Astrocyte (in vitro differentiated cells and primary cell): ENCODE data around the gene WDR5. TPM values are rescaled to one million over a fixed set of nuclear protein-coding genes. Genes with fewer than 3 reads are reported as not detected.

ENCODE experiments used
- DNase-seq: peaks from one replicate; pipeline ENCODE4 v3.0.0-alpha.2; 2010; ENCODE audit warnings: low read depth
- FAIRE-seq: peaks from 2 replicates; lab custom pipeline; 2011; peaks lifted over from hg19 to GRCh38; lab: Jason Lieb, UNC
- H2AFZ ChIP-seq: 2 replicates; pipeline ENCODE4 v1.6.0; 2012; ENCODE audit warnings: low read depth, low read length, inconsistent platforms
- H3K27ac ChIP-seq: 2 replicates; pipeline ENCODE4 v1.5.1; 2011; ENCODE audit warnings: low read depth, low read length, inconsistent platforms
- H3K27me3 ChIP-seq: 2 replicates; pipeline ENCODE4 v1.6.0; 2011; ENCODE audit warnings: low read length, inconsistent platforms; ENCODE audit not compliant: insufficient read depth
- H3K36me3 ChIP-seq: 2 replicates; pipeline ENCODE4 v1.5.1; 2011; ENCODE audit warnings: low read length, inconsistent platforms; ENCODE audit not compliant: insufficient read depth
- H3K4me1 ChIP-seq: 2 replicates; pipeline ENCODE4 v1.5.1; 2011; ENCODE audit warnings: low read length, inconsistent platforms; ENCODE audit not compliant: insufficient read depth
- H3K4me2 ChIP-seq: 2 replicates; pipeline ENCODE4 v1.6.0; 2012; ENCODE audit warnings: low read length, inconsistent platforms
- H3K4me3 ChIP-seq: 2 replicates; pipeline ENCODE4 v1.5.1; 2011; ENCODE audit warnings: low read depth, mild to moderate bottlenecking, low read length, inconsistent platforms; ENCODE audit not compliant: insufficient read depth
- H3K79me2 ChIP-seq: 2 replicates; pipeline ENCODE4 v1.6.0; 2012; ENCODE audit warnings: mild to moderate bottlenecking, low read length, inconsistent platforms; ENCODE audit not compliant: insufficient read depth
- H3K9ac ChIP-seq: 2 replicates; pipeline ENCODE4 v1.6.0; 2012; ENCODE audit warnings: mild to moderate bottlenecking, low read length, inconsistent platforms
- H3K9me3 ChIP-seq: 2 replicates; pipeline ENCODE4 v1.5.1; 2012; ENCODE audit warnings: low read depth, mild to moderate bottlenecking, low read length, inconsistent platforms; ENCODE audit not compliant: insufficient read depth
- H4K20me1 ChIP-seq: 2 replicates; pipeline ENCODE4 v1.6.0; 2012; ENCODE audit warnings: low read length, inconsistent platforms; ENCODE audit not compliant: insufficient read depth
- H3K27ac Mint-ChIP-seq: one replicate; pipeline ENCODE4 v1.8.0; 2021; ENCODE audit warnings: mild to moderate bottlenecking, mixed read lengths; ENCODE audit not compliant: unreplicated experiment
- H3K27me3 Mint-ChIP-seq: one replicate; pipeline ENCODE4 v1.8.0; 2021; ENCODE audit warnings: low read depth, mixed read lengths; ENCODE audit not compliant: unreplicated experiment
- H3K36me3 Mint-ChIP-seq: one replicate; pipeline ENCODE4 v1.8.0; 2021; ENCODE audit warnings: low read depth, mixed read lengths; ENCODE audit not compliant: unreplicated experiment
- H3K4me1 Mint-ChIP-seq: one replicate; pipeline ENCODE4 v1.8.0; 2021; ENCODE audit warnings: low read depth, mixed read lengths; ENCODE audit not compliant: unreplicated experiment
- H3K4me3 Mint-ChIP-seq: one replicate; pipeline ENCODE4 v1.8.0; 2021; ENCODE audit warnings: mild to moderate bottlenecking, moderate library complexity, mixed read lengths; ENCODE audit not compliant: unreplicated experiment
- H3K9me3 Mint-ChIP-seq: one replicate; pipeline ENCODE4 v1.8.0; 2021; ENCODE audit warnings: mild to moderate bottlenecking, mixed read lengths; ENCODE audit not compliant: unreplicated experiment
- EZH2 ChIP-seq: IDR thresholded peaks from 2 replicates; pipeline ENCODE4 v1.6.1; 2012; ENCODE audit warnings: mild to moderate bottlenecking, low read length, inconsistent platforms; ENCODE audit not compliant: insufficient read depth
- total RNA-seq: library from RNA; stranded (reverse); gene quantifications from 2 replicates; pipeline ENCODE4 v1.2.1, GENCODE V29; 2021
- TF ChIP-seq, protein P1 (sequence below): IDR thresholded peaks from 2 replicates; pipeline ENCODE4 v1.5.1; 2011; ENCODE audit warnings: low read depth, mild to moderate bottlenecking, inconsistent platforms, low read length, moderate library complexity; ENCODE audit not compliant: insufficient read depth

Gene WDR5
- total RNA-seq, 1 donor from 2014 or later: 28.1 TPM

DNA sequence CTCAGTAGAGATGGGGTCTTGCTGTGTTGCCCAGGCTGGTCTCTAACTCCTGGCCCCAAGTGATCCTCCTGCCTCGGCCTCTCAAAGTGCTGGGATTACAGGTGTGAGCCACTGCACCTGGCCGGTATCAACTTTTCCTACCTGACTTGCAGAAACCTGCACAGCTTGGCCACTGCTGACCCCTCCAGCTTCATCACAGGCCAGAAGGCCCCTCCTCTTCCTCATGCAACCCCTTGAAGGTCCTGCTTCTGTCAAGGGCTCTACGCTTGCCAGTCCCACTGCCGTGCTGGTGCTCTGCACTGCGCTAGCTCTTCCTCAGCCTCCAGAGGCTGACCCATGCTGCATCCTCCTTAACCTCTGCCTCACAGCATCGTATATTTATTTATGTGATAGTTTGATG is 61.0 kb downstream of the WDR5 start:
- Histone ChIP-seq H3K27ac (no peak overlapping the region), H3K4me2 (no peak overlapping the region), H3K79me2 (no peaks in the 10 kb centered on the region), H3K4me3 (no peak overlapping the region), H2AFZ (no peak overlapping the region), H3K9me3 (no peaks in the 10 kb centered on the region), H3K36me3 (no peaks in the 10 kb centered on the region), H3K9ac (no peak overlapping the region), H4K20me1 (no peaks in the 10 kb centered on the region), H3K4me1 (no peaks in the 10 kb centered on the region), H3K27me3 (peaks cover 2% of the 10 kb centered on the region)
- H3K27me3 Mint-ChIP-seq: peaks cover 18% of the 10 kb centered on the region
- H3K27ac Mint-ChIP-seq: no peak overlapping the region
- DNase-seq: no peak
- no peak for FAIRE-seq
- H3K4me1 Mint-ChIP-seq: no peaks in the 10 kb centered on the region
- H3K36me3 Mint-ChIP-seq: no peaks in the 10 kb centered on the region
- H3K9me3 Mint-ChIP-seq: peaks cover under 1% of the 10 kb centered on the region
- TF ChIP-seq, protein P1, sequence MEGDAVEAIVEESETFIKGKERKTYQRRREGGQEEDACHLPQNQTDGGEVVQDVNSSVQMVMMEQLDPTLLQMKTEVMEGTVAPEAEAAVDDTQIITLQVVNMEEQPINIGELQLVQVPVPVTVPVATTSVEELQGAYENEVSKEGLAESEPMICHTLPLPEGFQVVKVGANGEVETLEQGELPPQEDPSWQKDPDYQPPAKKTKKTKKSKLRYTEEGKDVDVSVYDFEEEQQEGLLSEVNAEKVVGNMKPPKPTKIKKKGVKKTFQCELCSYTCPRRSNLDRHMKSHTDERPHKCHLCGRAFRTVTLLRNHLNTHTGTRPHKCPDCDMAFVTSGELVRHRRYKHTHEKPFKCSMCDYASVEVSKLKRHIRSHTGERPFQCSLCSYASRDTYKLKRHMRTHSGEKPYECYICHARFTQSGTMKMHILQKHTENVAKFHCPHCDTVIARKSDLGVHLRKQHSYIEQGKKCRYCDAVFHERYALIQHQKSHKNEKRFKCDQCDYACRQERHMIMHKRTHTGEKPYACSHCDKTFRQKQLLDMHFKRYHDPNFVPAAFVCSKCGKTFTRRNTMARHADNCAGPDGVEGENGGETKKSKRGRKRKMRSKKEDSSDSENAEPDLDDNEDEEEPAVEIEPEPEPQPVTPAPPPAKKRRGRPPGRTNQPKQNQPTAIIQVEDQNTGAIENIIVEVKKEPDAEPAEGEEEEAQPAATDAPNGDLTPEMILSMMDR: no peak
- no peak for TF ChIP-seq EZH2
- H3K4me3 Mint-ChIP-seq: no peak overlapping the region

DNA sequence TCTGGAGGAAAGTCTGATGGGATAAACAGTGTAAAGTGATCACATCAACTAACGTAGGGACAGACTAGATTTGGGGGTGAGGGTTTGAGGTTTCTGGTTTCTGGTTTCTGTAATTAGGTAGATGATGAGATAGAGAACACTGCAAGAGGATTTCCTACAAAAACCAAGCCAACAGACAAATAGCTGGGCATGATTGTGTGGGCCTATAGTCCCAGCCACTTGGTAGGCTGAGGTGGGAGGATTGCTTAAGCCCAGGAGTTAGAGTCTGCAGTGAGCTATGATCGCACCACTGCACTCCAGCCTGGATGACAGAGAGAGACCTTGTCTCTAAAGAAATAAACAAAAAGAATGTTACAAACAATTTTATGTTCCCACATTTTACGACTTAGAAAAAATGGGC is 62.9 kb downstream of the WDR5 start:
- no peak for TF ChIP-seq EZH2
- TF ChIP-seq, protein P1: no peak

DNA sequence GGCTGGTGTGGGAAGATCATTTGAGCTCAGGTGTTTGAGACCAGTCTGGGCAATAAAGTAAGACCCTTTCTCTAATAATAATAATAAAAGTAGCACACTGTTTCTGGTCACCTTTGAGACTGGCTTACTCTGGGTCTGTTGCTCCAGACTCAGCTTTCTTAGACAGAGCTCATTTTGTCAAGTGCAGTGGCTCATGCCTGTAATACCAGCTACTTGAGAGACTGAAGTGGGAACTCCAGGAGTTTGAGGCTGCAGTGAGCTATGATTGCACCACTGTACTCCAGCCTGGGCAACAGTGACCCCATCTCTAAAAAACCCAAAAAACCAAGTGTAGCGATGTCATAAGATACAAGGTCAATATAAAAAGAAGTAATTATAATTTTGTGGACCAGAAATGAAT is 64.8 kb downstream of the WDR5 start:
- no peak overlapping the region for H3K27ac ChIP-seq
- H3K4me1 ChIP-seq: peaks cover 10% of the 10 kb centered on the region
- no peak overlapping the region for H2AFZ ChIP-seq
- no peak for TF ChIP-seq EZH2
- TF ChIP-seq, protein P1: no peak
- H3K27me3 ChIP-seq: no peaks in the 10 kb centered on the region
- no peaks in the 10 kb centered on the region for H3K79me2 ChIP-seq
- Mint-ChIP-seq H3K27ac (no peak overlapping the region), H3K9me3 (no peaks in the 10 kb centered on the region), H3K27me3 (peaks cover 12% of the 10 kb centered on the region), H3K4me1 (peaks cover 7% of the 10 kb centered on the region), H3K4me3 (no peak overlapping the region), H3K36me3 (no peaks in the 10 kb centered on the region)
- FAIRE-seq (no peak), DNase-seq (no peak)
- H4K20me1 ChIP-seq: no peaks in the 10 kb centered on the region
- H3K4me3 ChIP-seq: no peak overlapping the region
- no peaks in the 10 kb centered on the region for H3K36me3 ChIP-seq
- H3K9me3 ChIP-seq: peaks cover 5% of the 10 kb centered on the region
- H3K9ac ChIP-seq: no peak overlapping the region
- no peak overlapping the region for H3K4me2 ChIP-seq

More for the DNA sequence above, 62.9 kb downstream of the WDR5 start:
- Histone ChIP-seq H3K9me3 (peaks cover 3% of the 10 kb centered on the region), H3K9ac (no peak overlapping the region), H2AFZ (no peak overlapping the region), H3K27me3 (no peaks in the 10 kb centered on the region), H4K20me1 (no peaks in the 10 kb centered on the region), H3K4me2 (no peak overlapping the region), H3K4me1 (no peaks in the 10 kb centered on the region), H3K4me3 (no peak overlapping the region), H3K36me3 (no peaks in the 10 kb centered on the region), H3K27ac (no peak overlapping the region), H3K79me2 (no peaks in the 10 kb centered on the region)
- Mint-ChIP-seq H3K36me3 (no peaks in the 10 kb centered on the region), H3K4me3 (no peak overlapping the region), H3K4me1 (no peaks in the 10 kb centered on the region), H3K27ac (no peak overlapping the region), H3K27me3 (peaks cover 12% of the 10 kb centered on the region), H3K9me3 (no peaks in the 10 kb centered on the region)
- no peak for FAIRE-seq
- DNase-seq: no peak
